Activated naive CD4-positive, alpha-beta T cell treated with anti-CD3 and anti-CD28 coated beads, Interleukin-2, amount 10 ng/mL, durations not matched to agents 7 days and 5 days (primary cell): ENCODE results near the gene SLC24A3.

Source experiments
- CTCF ChIA-PET: fragments of 350-600 bp; sonication (Branson Sonifier 250); formaldehyde crosslinking; loops from one replicate; lab custom pipeline; 2021; ENCODE audit warnings: antibody characterized with exemption; lab: Charles Lee
- DNase-seq: peaks from one replicate; pipeline ENCODE4 v3.0.0-alpha.2; 2020
- H3K27ac Mint-ChIP-seq: one replicate; pipeline ENCODE4 v1.8.0; 2021; ENCODE audit warnings: mild to moderate bottlenecking, moderate library complexity, mixed read lengths
- H3K27me3 Mint-ChIP-seq: one replicate; pipeline ENCODE4 v1.8.0; 2021; ENCODE audit warnings: mild to moderate bottlenecking, mixed read lengths
- H3K36me3 Mint-ChIP-seq: one replicate; pipeline ENCODE4 v1.8.0; 2021; ENCODE audit warnings: mixed read lengths
- H3K4me1 Mint-ChIP-seq: one replicate; pipeline ENCODE4 v1.8.0; 2021; ENCODE audit warnings: mixed read lengths
- H3K4me3 Mint-ChIP-seq: one replicate; pipeline ENCODE4 v1.8.0; 2021; ENCODE audit warnings: mild to moderate bottlenecking, moderate library complexity, mixed read lengths
- H3K9me3 Mint-ChIP-seq: one replicate; pipeline ENCODE4 v1.8.0; 2021; ENCODE audit warnings: mixed read lengths

SLC24A3 gene

GRCh38 chr20:19648024-19648423 is 435.6 kb downstream of the SLC24A3 start:
- Mint-ChIP-seq H3K27me3 (peaks cover 4% of the 10 kb centered on the region), H3K4me1 (no peaks in the 10 kb centered on the region), H3K4me3 (no peak overlapping the region), H3K36me3 (no peaks in the 10 kb centered on the region), H3K9me3 (no peaks in the 10 kb centered on the region), H3K27ac (no peak overlapping the region)
- DNase-seq, result no peak
- CTCF ChIA-PET, result no interaction called here

DNA sequence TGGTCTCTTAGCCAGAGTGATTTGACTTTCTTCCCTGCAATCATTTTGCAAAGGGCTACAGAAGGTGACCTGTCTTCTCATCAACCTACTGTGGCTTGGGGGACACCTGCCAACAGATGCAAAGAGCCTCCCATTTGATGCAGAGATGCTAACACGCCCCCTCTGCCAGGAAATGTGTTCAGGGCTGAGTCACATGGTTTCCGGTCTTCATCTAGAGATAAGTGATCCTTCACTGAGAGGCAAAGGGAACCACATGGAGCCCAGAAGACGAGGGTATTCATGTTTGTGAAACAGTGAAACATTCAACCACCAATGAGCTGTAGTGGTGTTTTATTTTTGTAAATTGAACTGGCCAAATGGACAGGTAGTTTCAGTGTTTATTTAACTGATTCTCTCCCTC is 436.6 kb downstream of the SLC24A3 start:
- no peak for DNase-seq
- Mint-ChIP-seq H3K27ac (no peak overlapping the region), H3K4me3 (no peak overlapping the region), H3K36me3 (no peaks in the 10 kb centered on the region), H3K9me3 (no peaks in the 10 kb centered on the region), H3K27me3 (peaks cover 2% of the 10 kb centered on the region), H3K4me1 (no peaks in the 10 kb centered on the region)
- CTCF ChIA-PET, result no interaction called here

DNA sequence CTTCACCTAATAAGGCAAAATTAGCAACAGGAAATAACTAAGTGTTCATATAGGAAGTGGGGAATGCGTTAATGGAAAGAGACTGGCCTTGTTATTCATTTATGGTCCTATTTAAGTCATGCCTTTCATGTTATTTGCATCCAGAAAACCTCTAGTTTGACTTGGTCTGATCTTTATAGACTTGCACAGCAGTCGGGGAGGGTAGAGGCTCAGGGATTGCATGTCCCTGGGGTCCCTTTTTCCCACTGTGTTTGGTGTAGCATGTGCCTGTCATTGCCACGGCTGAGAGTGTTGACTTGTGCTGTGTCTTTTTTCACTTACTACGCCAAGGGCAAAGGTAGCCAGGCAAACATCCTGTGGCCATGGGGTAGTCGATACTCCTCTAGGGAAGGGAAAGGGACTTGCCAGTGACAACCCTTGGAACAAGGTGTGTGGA is 440.2 kb downstream of the SLC24A3 start:
- Mint-ChIP-seq H3K4me1 (no peaks in the 10 kb centered on the region), H3K4me3 (no peak overlapping the region)
- CTCF ChIA-PET, result no interaction called here

DNA sequence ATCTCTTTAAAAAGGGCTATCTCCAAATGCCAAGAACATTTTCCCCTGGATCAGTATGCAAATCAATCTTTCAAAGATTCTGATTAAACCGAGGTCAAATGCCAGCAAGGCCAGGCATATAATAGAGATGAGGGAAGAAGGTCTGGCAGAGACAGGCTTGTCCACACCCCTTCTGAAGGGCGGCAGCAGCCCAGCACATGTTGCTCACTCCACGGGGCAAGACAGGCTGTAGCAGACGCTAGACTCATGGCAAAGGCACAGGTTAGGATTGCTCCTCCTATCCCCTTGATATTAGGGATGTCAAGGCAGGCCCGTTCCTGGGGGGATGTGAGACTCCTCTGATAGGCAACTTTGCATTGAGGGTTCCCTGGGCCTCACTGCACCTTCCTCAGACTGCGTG is 440.9 kb downstream of the SLC24A3 start:
- peaks cover 3% of the 10 kb centered on the region for H3K4me1 Mint-ChIP-seq
- DNase-seq, result no peak

More for the DNA sequence above, 440.2 kb downstream of the SLC24A3 start:
- Mint-ChIP-seq H3K27me3 (no peaks in the 10 kb centered on the region), H3K27ac (no peak overlapping the region), H3K36me3 (no peaks in the 10 kb centered on the region), H3K9me3 (no peaks in the 10 kb centered on the region)
- no peak for DNase-seq

DNA sequence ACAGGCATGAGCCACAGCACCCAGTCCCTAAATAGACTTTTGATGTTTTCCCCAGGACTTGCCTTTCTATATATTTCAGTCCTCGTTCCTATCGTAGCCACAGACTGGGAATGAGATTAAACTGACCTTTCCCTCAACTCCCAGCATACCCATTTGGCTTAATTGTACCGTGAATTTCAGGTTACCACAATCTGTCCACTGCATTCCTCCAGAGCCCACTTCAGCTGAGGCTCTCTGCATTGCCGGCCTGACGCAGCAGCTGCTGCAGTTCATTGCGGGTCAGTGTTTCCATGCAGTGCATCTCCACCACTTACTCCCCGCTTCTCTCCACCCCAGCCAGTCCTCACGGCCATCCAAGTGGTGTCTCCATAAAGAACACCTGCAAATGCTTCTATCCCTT is 442.5 kb downstream of the SLC24A3 start:
- CTCF ChIA-PET, result interaction anchor here (1.2 kb wide), 1 partner anchor 448 kb away, joined by 4 read pairs; no protein-coding TSS in a partner anchor
- peaks cover 11% of the 10 kb centered on the region for H3K27me3 Mint-ChIP-seq

More for the DNA sequence above, 440.9 kb downstream of the SLC24A3 start:
- H3K4me3 Mint-ChIP-seq, result no peak overlapping the region
- H3K27ac Mint-ChIP-seq, result no peak overlapping the region
- H3K27me3 Mint-ChIP-seq, result peaks cover 4% of the 10 kb centered on the region
- CTCF ChIA-PET, result no interaction called here
- H3K36me3 Mint-ChIP-seq, result no peaks in the 10 kb centered on the region
- H3K9me3 Mint-ChIP-seq, result no peaks in the 10 kb centered on the region

GRCh38 chr20:19658137-19658536 is 445.7 kb downstream of the SLC24A3 start:
- H3K36me3 Mint-ChIP-seq, result no peaks in the 10 kb centered on the region
- peaks cover 15% of the 10 kb centered on the region for H3K27me3 Mint-ChIP-seq
- no peak overlapping the region for H3K4me3 Mint-ChIP-seq
- no peaks in the 10 kb centered on the region for H3K9me3 Mint-ChIP-seq
- H3K27ac Mint-ChIP-seq, result no peak overlapping the region
- H3K4me1 Mint-ChIP-seq, result peaks cover 4% of the 10 kb centered on the region
- DNase-seq, result no peak
- CTCF ChIA-PET, result interaction anchor here (1.5 kb wide), 1 partner anchor 30 kb away, joined by 4 read pairs; no protein-coding TSS in a partner anchor

More for the DNA sequence above, 442.5 kb downstream of the SLC24A3 start:
- no peak overlapping the region for H3K27ac Mint-ChIP-seq
- H3K4me3 Mint-ChIP-seq, result no peak overlapping the region
- DNase-seq, result no peak
- H3K36me3 Mint-ChIP-seq, result no peaks in the 10 kb centered on the region
- peaks cover 4% of the 10 kb centered on the region for H3K4me1 Mint-ChIP-seq
- H3K9me3 Mint-ChIP-seq, result no peaks in the 10 kb centered on the region

DNA sequence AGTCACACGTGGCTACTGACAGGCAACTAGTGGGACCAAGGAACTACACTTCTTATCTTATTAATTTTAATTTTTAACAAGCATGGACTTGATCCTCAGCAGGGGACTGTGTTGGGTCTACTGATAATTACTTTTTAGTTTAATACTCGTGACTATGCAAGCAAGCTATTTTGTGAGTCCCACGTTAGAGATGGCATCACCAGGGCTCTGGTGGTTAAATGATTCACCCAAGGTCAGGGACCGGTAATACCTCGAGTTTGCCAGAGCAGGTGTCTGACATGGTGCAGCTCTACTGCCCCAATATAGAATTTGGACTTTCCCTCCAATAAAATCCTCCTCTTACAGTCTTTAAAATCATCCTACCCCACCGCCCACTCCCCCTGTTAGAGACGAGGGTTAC is 447.0 kb downstream of the SLC24A3 start:
- no peak for DNase-seq
- H3K4me3 Mint-ChIP-seq, result no peak overlapping the region
- H3K9me3 Mint-ChIP-seq, result no peaks in the 10 kb centered on the region
- CTCF ChIA-PET, result interaction anchor here (1.5 kb wide), 1 partner anchor 31 kb away, joined by 4 read pairs; no protein-coding TSS in a partner anchor
- H3K36me3 Mint-ChIP-seq, result no peaks in the 10 kb centered on the region
- no peak overlapping the region for H3K27ac Mint-ChIP-seq
- peaks cover 4% of the 10 kb centered on the region for H3K4me1 Mint-ChIP-seq
- peaks cover 20% of the 10 kb centered on the region for H3K27me3 Mint-ChIP-seq

DNA sequence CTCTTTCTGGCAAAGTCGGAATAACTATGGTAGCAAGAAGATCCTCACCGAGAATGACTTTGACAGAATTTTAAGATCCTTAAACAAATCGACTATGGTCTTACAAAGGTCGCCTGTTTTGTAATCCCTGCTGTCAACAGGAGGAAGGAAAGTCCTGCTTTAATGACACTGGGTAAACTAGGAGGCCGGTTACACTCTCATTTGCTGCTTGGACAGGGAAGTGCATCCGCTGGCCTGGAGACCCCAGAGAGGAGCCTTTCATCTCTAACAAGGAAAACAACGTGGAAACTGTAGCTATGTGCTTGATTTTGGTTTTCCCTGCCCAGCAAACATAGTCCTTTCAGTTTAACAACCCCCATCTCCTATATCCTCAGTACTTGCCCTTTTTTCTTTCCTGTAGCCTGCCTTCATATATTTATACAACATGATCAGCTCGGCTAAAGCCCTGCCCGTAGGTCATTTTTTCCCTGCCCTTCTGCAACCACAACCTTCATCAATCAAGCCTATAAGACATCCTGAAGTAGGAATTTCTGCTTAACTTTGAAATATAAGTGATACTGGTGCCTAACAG is 448.5 kb downstream of the SLC24A3 start:
- Mint-ChIP-seq H3K4me3 (no peak overlapping the region), H3K4me1 (peaks cover 4% of the 10 kb centered on the region), H3K36me3 (no peaks in the 10 kb centered on the region), H3K27ac (no peak overlapping the region), H3K27me3 (peaks cover 20% of the 10 kb centered on the region), H3K9me3 (no peaks in the 10 kb centered on the region)
- DNase-seq, result no peak
- CTCF ChIA-PET, result interaction anchor here (1.0 to 3.3 kb wide), 7 partner anchors 12 to 455 kb away, joined by 3 to 34 read pairs (median 5); partner anchors contain the start of gene SLC24A3

DNA sequence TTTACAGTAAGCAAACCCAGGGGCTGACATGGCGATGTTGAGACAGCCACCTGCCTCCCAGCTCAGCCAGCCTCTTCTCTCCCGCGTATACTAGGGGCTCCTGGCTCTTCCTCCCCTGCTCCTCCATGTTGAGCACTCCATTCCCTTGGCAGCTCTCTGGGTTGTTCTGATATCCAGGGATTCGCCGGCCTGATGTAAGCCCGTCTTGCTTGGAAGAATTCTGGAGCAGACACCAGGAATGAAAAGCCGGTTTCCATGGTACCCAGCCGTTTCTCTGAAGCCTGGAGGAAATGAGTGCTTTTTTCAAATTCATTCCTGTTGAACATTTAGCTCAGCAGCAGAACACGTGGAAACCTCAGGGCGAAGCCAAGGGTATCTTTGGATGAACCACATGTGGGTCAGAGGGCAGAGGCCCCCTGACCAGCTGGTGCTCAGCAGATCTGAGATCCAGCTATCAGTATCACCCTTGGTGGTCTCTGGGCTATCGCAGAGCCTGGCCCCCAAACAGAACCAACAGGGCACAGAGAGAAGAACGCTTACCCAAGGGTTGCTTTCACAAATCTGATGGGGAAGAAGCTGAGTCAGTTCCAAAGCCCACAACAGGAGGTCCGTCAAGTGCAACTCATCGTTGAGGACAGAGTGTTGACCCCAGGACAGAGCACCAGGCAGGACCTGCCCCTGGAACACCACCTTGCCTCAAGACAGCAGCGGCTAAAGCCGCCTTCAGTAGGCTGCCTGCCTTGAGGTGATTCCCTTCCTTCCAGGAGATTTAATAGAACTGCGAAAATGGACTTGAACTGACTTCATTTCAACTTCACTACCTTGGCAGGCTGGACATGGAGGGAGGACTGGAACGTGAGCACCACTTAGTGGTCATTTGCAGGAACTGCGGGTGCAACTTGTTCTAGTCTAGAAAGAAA is 449.5 kb downstream of the SLC24A3 start:
- CTCF ChIA-PET, result interaction anchor here (0.7 to 3.3 kb wide), 11 partner anchors 11 to 1029 kb away, joined by 3 to 34 read pairs (median 4); partner anchors contain the start of gene SLC24A3
- Mint-ChIP-seq H3K27me3 (peaks cover 20% of the 10 kb centered on the region), H3K4me3 (no peak overlapping the region), H3K27ac (no peak overlapping the region), H3K36me3 (no peaks in the 10 kb centered on the region), H3K4me1 (peaks cover 4% of the 10 kb centered on the region), H3K9me3 (no peaks in the 10 kb centered on the region)
- peak; percentile 61 for DNase-seq

DNA sequence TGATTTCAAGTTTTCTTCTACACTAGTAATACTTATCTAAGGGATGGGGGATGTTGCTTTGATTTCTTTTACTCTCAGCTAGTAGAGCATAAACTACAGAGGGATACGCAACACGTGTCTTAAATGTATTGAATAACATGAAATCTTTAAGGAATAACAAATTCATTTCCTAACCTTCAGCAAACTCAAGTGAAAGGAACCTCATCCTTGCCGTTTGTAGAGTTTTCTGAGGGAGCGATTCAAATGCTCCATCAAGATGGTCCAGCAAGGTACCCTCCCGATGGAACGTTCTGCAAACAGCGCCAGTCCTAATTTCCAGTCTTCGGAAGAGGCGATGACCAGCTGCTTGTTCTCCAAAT is 450.2 kb downstream of the SLC24A3 start:
- no peak for DNase-seq
- H3K27me3 Mint-ChIP-seq, result peaks cover 20% of the 10 kb centered on the region
- no peaks in the 10 kb centered on the region for H3K36me3 Mint-ChIP-seq
- CTCF ChIA-PET, result interaction anchor here (0.7 to 3.3 kb wide), 6 partner anchors 12 to 1030 kb away, joined by 4 to 34 read pairs (median 4); no protein-coding TSS in a partner anchor
- no peak overlapping the region for H3K4me3 Mint-ChIP-seq
- no peaks in the 10 kb centered on the region for H3K9me3 Mint-ChIP-seq
- no peak overlapping the region for H3K27ac Mint-ChIP-seq
- peaks cover 4% of the 10 kb centered on the region for H3K4me1 Mint-ChIP-seq

GRCh38 chr20:19668418-19668817 is 456.0 kb downstream of the SLC24A3 start:
- no peak overlapping the region for H3K4me3 Mint-ChIP-seq
- H3K4me1 Mint-ChIP-seq, result peaks cover 3% of the 10 kb centered on the region
- no peak overlapping the region for H3K27ac Mint-ChIP-seq
- CTCF ChIA-PET, result interaction anchor here (0.6 kb wide), 1 partner anchor 22 kb away, joined by 3 read pairs; no protein-coding TSS in a partner anchor
- DNase-seq, result no peak
- no peaks in the 10 kb centered on the region for H3K9me3 Mint-ChIP-seq
- H3K27me3 Mint-ChIP-seq, result peaks cover 17% of the 10 kb centered on the region
- H3K36me3 Mint-ChIP-seq, result no peaks in the 10 kb centered on the region

DNA sequence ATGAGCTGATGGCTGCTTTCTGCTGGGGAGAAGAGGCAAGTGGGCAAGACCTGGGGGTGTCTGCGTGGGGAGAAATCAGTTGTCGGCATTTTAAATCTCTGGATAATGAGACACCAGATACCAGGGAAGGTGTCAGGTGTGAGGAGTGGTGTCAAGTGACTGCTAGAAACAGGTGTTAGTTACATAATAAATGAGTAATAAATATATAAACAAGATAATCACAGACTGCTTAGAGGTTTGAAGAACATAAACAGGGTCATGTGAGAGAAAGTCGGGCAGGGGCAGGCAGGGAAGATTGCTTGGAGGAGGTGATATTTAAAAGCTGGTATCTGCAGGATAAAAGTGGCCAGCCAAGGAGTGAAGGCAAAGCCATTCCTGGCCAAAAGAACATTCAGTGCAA is 458.4 kb downstream of the SLC24A3 start:
- no peak for DNase-seq
- CTCF ChIA-PET, result no interaction called here
- Mint-ChIP-seq H3K4me1 (peaks cover 3% of the 10 kb centered on the region), H3K27me3 (peaks cover 13% of the 10 kb centered on the region), H3K9me3 (no peaks in the 10 kb centered on the region), H3K27ac (no peak overlapping the region), H3K36me3 (no peaks in the 10 kb centered on the region), H3K4me3 (no peak overlapping the region)

DNA sequence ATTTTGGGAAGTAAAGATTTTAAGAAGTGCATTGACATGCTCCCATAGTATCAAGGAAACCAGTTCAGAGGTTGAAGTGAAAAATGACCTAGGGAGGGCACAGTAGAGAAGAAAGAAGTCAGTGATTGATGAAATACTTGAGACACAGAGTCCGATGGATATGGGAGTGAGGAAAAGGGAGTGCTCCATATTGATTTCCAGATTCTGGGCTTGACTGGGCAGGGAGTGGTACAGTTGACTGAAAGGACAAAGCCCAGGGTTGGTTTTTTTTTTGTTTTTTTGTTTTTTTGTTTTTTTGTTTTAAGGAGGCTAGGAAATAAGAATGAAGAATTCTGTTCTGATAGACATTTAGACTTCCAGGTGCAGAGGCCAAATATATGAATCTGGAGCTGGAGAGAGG is 458.9 kb downstream of the SLC24A3 start:
- no peaks in the 10 kb centered on the region for H3K9me3 Mint-ChIP-seq

GRCh38 chr20:19672498-19672897 is 460.1 kb downstream of the SLC24A3 start:
- no peak for DNase-seq
- no peaks in the 10 kb centered on the region for H3K36me3 Mint-ChIP-seq
- H3K27ac Mint-ChIP-seq, result no peak overlapping the region
- H3K27me3 Mint-ChIP-seq, result peaks cover 13% of the 10 kb centered on the region
- CTCF ChIA-PET, result interaction anchor here (1.3 kb wide), 1 partner anchor 11 kb away, joined by 5 read pairs; no protein-coding TSS in a partner anchor
- no peak overlapping the region for H3K4me3 Mint-ChIP-seq
- H3K4me1 Mint-ChIP-seq, result peaks cover 3% of the 10 kb centered on the region
- no peaks in the 10 kb centered on the region for H3K9me3 Mint-ChIP-seq

More for the DNA sequence above, 458.9 kb downstream of the SLC24A3 start:
- Mint-ChIP-seq H3K27me3 (peaks cover 13% of the 10 kb centered on the region), H3K36me3 (no peaks in the 10 kb centered on the region), H3K27ac (no peak overlapping the region), H3K4me1 (peaks cover 3% of the 10 kb centered on the region), H3K4me3 (no peak overlapping the region)
- DNase-seq, result no peak
- CTCF ChIA-PET, result no interaction called here
